Measurements from ENCODE around the gene NCKAP5.
"Not testable (repeated sequence)": the region's sequence is repeated elsewhere in the genome, so short reads cannot be mapped to it uniquely, and the experiment has no call there.

NCKAP5 gene

DNA sequence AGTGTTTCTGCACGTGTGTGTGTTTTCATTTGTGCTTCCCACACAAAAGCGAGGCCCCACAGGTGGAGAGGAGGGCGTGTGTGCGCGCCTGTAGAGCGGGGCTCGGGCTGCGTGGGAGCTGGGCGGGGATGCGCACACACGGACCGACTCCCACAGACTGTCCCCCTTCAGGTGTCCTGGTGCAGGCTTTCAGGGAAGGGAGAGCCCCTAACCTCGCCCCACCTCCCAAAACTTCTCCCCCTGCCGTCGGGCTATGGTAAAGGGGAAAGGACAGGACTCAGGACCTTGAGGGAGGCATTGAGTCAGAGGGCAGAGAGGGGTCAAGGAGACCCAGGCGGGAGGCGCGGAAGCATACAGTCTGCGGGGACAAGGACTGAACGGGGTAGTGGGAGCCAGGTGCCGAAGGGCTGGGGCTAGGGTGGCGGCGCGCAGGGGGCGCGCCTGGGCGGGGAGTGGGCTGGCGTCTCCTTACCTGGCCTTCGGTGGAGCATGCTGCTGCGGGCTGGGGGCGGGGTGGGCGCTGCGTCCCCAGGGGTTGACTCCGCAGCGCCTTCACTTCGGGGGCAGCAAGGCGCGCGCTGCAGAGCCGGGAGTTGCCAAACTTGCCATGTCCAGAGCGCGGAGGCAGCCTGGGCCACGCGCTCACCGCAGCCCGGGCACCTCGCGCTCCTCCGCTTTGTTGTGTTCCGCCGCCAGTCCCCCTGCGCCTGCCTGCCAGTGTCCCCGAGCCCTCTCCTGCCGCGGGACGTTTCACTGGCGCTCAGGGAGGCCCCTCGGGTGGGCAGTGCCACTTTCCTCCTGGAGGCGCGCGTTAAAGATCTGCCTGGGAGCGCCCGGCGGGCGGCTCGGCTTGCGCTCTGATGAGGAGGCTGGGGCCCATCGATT is 302.0 kb downstream of the NCKAP5 start:
- no peak for DNase-seq (ENCODE audit: low read depth in 2 of 2)

DNA sequence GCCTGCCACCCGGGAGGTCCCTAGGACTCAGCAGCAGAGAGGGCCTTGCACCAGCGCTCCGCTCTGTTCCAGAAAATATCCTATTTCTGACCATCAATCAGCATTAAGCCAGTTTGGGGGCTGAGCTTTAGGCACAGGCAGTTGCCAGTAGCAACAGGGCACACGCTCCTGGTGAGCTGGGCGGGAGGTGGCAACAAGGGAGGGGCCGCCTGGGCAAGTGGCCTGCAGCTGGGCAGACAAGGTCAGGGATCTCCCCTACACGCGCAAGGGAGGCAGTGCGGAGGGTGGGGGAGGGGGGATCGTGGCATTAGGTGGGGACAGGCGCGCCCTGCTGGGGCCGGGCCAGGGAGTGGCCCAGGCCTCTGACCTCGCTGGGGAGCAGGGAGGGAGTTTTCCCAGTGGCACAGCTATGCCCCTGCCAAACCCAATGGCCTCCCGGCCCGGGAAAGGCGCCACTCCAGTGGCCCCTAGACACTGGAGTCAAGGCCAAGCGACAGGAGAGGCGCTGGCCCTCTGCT is 302.8 kb downstream of the NCKAP5 start:
- DNase-seq (ENCODE audit: low read depth in 2 of 2) = no peak

GRCh38 chr2:133264989-133265401 is 303.3 kb downstream of the NCKAP5 start:
- no peak for DNase-seq (ENCODE audit: low read depth in 2 of 2)

GRCh38 chr2:133262893-133263292 is 305.4 kb downstream of the NCKAP5 start:
- DNase-seq (ENCODE audit: low read depth in 2 of 2) = no peak

- no peak for DNase-seq (ENCODE audit: low read depth in 2 of 2)
Observed at GRCh38 chr2:133255360-133255759, 312.9 kb downstream of the NCKAP5 start.

DNA sequence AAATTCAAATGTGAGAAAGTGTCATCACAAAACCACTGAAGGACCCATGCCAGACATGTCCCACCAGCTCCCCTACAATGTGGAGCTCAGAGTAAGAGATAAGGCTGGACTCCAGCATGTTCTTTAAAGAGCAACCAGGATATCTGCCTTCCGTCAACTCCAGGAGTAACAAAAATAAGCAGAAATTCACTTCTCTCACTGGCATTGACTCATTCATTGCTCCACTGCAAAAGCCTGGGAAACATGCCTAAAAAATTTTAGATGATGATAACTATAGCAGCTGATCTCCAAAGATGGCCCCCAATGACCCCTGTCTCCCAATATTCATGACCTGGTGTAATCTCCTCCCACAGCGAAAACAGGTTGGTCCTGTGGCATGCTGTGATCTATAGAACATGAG is 314.5 kb downstream of the NCKAP5 start:
- no peak for DNase-seq (ENCODE audit: low read depth in 2 of 2)

DNA sequence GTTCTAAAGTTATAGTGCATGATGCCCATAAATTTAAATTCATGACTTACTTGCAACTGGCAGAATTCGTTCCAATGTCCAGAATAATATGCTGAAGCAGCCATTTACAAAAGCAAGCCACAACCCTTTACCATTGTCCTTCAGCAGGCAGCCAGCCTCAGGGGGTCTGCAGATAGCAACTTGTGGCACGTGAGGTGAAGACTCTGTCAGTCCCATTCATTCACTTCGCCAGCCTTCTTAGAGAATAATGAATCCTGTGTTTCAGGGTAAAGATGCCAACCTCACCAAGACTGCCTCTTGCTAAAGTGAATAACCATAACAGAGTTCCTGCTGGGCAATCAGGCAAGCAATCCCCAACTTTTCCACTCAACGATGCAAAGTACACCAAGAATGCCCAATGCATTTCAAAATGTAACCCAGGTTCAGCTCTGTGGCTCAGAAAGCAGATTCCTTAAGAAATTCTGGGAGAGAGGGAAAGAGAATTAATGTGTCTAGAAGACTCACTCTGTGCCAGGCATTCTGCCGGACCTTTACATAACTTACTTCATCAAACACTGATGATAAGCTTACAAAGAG is 315.4 kb downstream of the NCKAP5 start:
- DNase-seq (ENCODE audit: low read depth in 2 of 2) = no peak

DNA sequence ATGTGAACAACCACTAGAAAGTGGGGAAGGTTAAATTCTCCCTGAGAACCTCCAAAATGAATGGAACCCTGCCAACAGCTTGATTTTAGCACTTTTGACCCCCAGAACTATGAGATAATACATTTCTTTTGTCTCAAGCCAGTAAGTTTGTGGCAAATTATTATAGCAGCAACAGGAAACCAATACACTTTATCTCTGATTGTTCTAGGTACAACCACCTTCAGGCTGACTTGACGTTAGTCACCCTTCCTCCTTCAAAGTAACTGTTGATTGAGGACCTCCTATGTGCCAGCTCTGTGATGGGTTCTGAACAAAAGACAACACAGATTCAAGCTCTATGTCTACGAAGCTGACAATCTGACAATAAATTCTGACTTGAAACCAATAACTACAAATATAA is 318.9 kb downstream of the NCKAP5 start:
- no peak for DNase-seq (ENCODE audit: low read depth in 2 of 2)

DNA sequence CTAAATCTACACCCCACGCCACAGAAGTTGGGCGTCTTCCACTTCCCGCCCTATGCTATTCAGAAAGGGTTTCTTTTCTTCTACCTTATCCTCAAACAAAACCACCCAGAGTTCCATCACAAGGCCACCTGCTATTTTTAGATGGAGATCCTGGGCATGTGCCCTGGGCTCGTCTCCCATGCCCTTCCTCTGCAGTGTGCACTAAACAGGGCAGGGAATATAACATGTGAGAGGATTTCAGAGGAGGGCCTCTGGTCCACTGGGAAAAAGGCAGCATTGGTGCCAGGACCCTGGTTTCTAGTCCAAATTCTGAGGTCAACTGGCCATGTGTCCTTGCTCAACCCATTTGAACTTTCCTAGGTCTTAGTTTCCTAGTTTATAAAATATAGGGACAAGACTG is 320.0 kb downstream of the NCKAP5 start:
- no peak for DNase-seq (ENCODE audit: low read depth in 2 of 2)

- no peak for DNase-seq (ENCODE audit: low read depth in 2 of 2)
Observed at GRCh38 chr2:133247631-133248030, 320.6 kb downstream of the NCKAP5 start.

- no peak for DNase-seq (ENCODE audit: low read depth in 2 of 2)
Observed at GRCh38 chr2:133241224-133241571, 327.1 kb downstream of the NCKAP5 start.

DNA sequence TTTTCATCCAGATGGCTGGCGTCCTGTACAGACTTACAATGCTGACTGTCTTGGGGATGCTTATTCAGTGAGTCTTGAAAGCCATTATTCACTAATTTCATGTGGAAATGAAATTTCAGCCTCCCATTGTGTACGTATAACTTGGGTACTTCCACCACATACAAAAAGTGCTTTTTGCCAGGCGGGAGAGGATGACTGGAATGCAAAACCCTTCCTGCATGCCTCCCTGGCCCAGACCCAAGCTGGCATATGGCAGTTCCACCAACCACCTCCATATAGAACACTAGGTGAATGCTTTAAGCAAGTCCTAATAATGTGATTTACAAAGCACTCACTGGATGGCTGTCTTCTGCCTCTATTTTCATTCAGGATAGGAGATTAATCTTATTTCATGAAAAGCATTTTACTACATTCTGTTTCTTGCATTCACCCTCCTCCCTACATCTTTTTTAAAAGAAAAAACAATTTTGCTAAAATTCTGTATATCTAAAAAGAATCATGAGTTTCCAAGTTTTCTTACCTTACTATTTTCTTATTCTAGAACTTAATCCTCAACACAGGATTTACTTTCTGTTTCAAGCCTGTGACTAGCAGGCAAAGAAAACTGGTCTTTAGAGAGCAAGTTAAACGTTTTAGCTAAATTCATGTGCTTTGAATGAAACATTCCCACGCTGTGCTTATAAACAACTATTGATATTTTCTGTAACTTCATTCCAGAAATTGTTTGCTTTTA is 327.6 kb downstream of the NCKAP5 start:
- DNase-seq (ENCODE audit: low read depth in 2 of 2) = no peak

DNA sequence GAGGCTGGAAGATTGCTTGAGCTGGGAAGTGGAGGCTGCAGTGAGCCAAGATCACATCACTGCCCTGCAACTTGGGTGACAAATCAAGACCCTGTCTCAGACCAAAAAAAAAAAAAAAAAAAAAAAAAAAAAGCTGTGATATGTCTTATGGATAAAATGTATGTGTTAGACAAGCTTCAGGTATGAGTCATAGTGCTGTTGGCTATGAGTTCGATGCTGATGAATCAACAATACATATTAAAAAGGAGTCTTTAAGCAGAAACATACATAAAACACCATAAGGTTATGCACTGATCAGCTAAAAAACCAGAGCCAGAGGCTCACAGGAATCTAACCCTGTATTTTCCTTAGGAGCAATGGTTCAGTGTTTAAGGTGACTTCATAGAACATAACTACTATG is 332.3 kb downstream of the NCKAP5 start:
- no peak for DNase-seq (ENCODE audit: low read depth in 2 of 2)

DNA sequence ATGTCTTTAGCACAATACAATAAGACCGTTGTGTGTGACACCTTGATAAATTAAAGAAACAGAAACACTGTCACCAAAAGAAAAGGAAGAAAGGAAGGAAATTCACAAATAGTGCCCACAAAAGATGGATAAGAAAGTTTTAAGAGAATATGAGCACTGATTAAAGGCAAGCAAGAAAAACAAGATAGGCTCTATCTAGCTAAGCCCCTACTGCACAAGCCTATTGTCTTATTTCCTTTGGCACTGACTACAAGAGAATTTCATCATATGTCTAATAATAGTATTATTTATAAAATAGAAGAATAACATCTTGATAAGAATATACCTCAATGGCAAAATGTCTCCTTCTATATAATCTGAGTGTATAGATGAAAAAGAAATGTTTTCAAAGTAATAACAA is 335.7 kb downstream of the NCKAP5 start:
- DNase-seq (ENCODE audit: low read depth in 2 of 2) = no peak

GRCh38 chr2:133231264-133231663 is 337.0 kb downstream of the NCKAP5 start:
- DNase-seq (ENCODE audit: low read depth in 2 of 2) = no peak

DNA sequence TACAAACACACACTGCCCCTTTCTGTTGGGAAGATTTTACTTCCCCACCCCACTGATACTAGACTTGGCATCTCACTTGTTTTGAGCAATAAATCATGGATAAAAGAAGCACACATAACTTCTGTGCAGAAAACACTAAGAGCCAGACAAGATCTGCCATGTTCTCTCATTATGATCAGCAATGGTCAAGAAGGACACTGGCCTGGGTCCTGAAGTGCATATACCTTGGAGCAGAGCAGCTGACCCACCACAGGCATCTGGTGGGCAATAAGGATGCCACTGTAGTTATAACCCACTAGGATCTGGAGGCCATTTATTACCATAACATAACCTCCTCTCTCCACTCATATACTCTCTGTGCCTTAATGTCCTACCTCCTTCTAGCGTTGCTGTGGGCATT is 338.3 kb downstream of the NCKAP5 start:
- no peak for DNase-seq (ENCODE audit: low read depth in 2 of 2)

- DNase-seq (ENCODE audit: low read depth in 2 of 2) = no peak
Observed at GRCh38 chr2:133223226-133223625, 345.0 kb downstream of the NCKAP5 start.

DNA sequence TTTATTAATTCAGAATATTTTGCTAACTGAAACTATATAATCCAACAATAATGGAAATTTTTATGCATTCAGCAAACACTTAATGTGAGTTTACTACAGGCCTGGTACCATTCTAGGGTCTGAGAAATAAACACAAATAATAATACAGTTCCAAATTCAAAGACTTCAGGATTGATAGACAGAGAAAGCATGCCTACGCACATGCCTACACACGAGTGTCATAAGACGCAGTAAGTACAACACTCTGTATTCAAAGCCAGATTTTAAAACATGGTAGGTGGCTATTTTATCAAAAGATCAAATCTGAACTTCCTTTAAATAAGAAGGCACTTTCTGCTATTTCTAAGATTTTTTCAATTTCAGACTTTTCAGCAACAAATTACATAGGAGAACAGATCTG is 346.9 kb downstream of the NCKAP5 start:
- no peak for DNase-seq (ENCODE audit: low read depth in 2 of 2)

DNA sequence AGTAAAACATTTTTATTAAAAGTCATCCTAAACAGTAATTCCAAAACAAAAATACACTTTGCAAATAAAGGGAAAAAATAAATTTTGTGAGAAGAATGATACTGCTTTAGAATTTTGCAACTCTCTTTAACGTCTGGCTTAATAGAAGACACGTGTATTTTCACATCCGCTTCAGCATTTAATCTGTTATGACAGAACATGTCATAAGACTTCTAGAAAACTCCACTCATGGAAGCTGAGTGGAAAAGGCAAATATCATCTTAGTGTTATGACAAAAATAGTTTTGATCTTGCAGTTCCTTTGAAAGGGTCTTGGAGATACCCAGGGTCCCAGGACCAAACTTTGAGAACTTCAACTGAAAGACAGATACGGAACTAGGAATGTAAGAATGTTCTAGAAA is 350.1 kb downstream of the NCKAP5 start:
- DNase-seq (ENCODE audit: low read depth in 2 of 2) = no peak

DNA sequence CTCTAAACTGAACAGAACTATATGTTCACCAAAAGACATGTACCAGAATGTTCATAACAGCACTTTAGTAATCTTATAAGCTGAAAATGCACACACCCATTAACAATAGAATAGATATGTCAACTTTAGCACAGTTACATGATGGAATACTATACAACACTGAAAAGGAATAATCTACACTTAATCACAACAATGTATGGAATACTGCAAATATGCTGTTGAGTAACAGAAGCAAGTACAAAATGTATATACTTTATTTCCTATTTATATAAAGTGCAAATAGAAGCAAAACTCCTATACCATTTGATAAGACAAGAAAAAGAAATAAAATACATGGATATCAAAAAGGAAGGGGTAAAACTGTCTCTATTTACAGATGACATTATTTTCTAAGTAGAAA is 352.8 kb downstream of the NCKAP5 start:
- DNase-seq (ENCODE audit: low read depth in 2 of 2) = no peak

GRCh38 chr2:133213651-133214050 is 354.6 kb downstream of the NCKAP5 start:
- no peak for DNase-seq (ENCODE audit: low read depth in 2 of 2)

DNA sequence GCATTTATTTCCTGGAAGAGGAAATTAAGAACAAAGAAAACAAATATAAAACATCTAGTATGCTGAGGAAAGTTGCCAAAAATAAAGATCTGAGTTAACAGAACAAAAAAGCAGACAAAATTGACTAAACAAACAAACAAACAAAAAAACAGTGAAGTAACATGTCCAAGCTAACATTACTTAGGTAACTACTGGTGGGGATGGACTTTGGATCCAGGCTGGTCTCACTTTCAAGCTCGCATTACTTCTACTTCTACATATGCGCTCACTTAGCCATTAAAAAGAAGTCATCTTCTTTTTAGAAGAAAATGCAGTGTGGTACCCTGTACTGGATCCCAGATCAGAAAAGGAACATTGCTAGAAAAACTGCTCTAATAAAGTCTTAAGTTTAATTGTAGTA is 358.9 kb downstream of the NCKAP5 start:
- no peak for DNase-seq (ENCODE audit: low read depth in 2 of 2)

DNA sequence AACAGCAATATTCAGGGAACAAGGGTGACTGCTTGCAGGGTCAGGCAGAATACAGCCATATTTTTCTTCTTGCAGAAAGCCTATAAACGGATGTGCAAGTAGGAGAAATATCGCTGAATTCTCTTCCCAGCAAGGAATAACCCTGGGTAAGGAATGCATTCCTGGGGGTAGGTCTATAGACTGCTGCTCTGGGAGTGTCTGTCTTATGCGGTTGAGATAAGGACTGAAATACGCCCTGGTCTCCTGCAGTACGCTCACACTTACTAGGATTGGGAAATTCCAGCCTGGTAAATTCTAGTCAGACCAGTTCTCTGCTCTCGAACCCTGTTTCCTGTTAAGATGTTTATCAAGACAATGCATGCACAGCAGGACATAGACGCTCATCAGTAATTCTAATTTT is 361.6 kb downstream of the NCKAP5 start:
- not testable (repeated sequence) for DNase-seq (ENCODE audit: low read depth in 2 of 2)

Measured in stimulated activated CD4-positive, alpha-beta T cell treated with anti-CD3 and anti-CD28 coated beads, Interleukin-12 subunit alpha, Interleukin-12 subunit beta, amount 100 ng/mL, for 24 hours (primary cell).